CD4-positive, CD25-positive, alpha-beta regulatory T cell (primary cell): ENCODE measurements around the gene MFRP. TPM values are rescaled to one million over a fixed set of nuclear protein-coding genes. Genes with fewer than 3 reads are reported as not detected.

ENCODE experiments used
- ATAC-seq, 2 donors: fragments of 150-1000 bp; cut with Tn5 transposase; one replicate each; pipeline ENCODE4 v1.10.0; 2021; ENCODE audit warnings: low read depth in 2 of 2, moderate number of reproducible peaks in 2 of 2, moderate library complexity in 1 of 2
- DNase-seq, 3 donors: peaks; one replicate each; pipeline versions ENCODE4 v3.0.0 to v3.0.0-alpha.2; 2012 to 2022; ENCODE audit warnings: mixed read lengths in 1 of 3
- H3K27ac ChIP-seq: one replicate; pipeline ENCODE4 v1.7.0; 2013; ENCODE audit warnings: mild to moderate bottlenecking, low read length; ENCODE audit not compliant: insufficient read depth, poor library complexity, severe bottlenecking
- H3K27me3 ChIP-seq: one replicate; pipeline ENCODE4 v1.7.0; 2013; ENCODE audit warnings: low read length; ENCODE audit not compliant: control insufficient read depth, insufficient read depth
- H3K36me3 ChIP-seq: one replicate; pipeline ENCODE4 v1.7.0; 2013; ENCODE audit warnings: mild to moderate bottlenecking, low read length, moderate library complexity; ENCODE audit not compliant: control insufficient read depth, insufficient read depth
- H3K4me1 ChIP-seq: 2 replicates; pipeline ENCODE4 v1.7.0; 2013; ENCODE audit warnings: mild to moderate bottlenecking, low read length; ENCODE audit not compliant: insufficient read depth, control insufficient read depth, poor library complexity, severe bottlenecking
- H3K4me3 ChIP-seq: one replicate; pipeline ENCODE4 v1.7.0; 2013; ENCODE audit warnings: low read depth, mild to moderate bottlenecking, low read length, moderate library complexity
- H3K9me3 ChIP-seq, 2 experiments: 1 replicate in 1 of 2; 2 replicates in 1 of 2; pipeline ENCODE4 v1.7.0; 2013; ENCODE audit warnings: low read length in 2 of 2, mild to moderate bottlenecking in 1 of 2, moderate library complexity in 1 of 2; ENCODE audit not compliant: control insufficient read depth in 2 of 2
- H3K27ac Mint-ChIP-seq, 3 donors: one replicate each; pipeline ENCODE4 v1.8.0; 2020 to 2022; ENCODE audit warnings: mild to moderate bottlenecking in 3 of 3, mixed read lengths in 3 of 3, moderate library complexity in 2 of 3
- H3K27me3 Mint-ChIP-seq: one replicate; pipeline ENCODE4 v1.8.0; 2022; ENCODE audit warnings: mild to moderate bottlenecking, mixed read lengths
- H3K36me3 Mint-ChIP-seq: one replicate; pipeline ENCODE4 v1.8.0; 2020; ENCODE audit warnings: mixed read lengths
- H3K4me1 Mint-ChIP-seq, 4 donors: one replicate each; pipeline ENCODE4 v1.8.0; 2020 to 2022; ENCODE audit warnings: mixed read lengths in 4 of 4, mild to moderate bottlenecking in 1 of 4
- H3K4me3 Mint-ChIP-seq, 4 donors: one replicate each; pipeline ENCODE4 v1.8.0; 2020 to 2022; ENCODE audit warnings: mild to moderate bottlenecking in 4 of 4, mixed read lengths in 4 of 4, moderate library complexity in 3 of 4
- H3K9me3 Mint-ChIP-seq, 7 donors: one replicate each; pipeline ENCODE4 v1.8.0; 2020 to 2022; ENCODE audit warnings: mixed read lengths in 7 of 7, mild to moderate bottlenecking in 3 of 7, moderate library complexity in 2 of 7
- polyA plus RNA-seq, 4 donors: library from polyadenylated mRNA; unstranded; fragments of 300-500 nt; fragmentation: Illumina TruSeq; gene quantifications; one replicate each; pipeline ENCODE4 v1.2.3, GENCODE V29; 2021
- total RNA-seq: library from RNA; stranded (reverse); gene quantifications from one replicate; pipeline ENCODE4 v1.2.3, GENCODE V29; 2022

Gene MFRP
- total and polyA plus RNA-seq, 5 donors from 2014 or later, result not detected

GRCh38 chr11:119361056-119361787 lies 14.7 kb upstream of the MFRP start:
- Mint-ChIP-seq H3K27me3 (peaks cover 68% of the 10 kb centered on the region), H3K9me3 (no peaks in the 10 kb centered on the region), H3K4me1 (peaks cover 0 to 23% (median 9%) of the 10 kb centered on the region in 4 donors), H3K36me3 (no peaks in the 10 kb centered on the region), H3K27ac (no peak overlapping the region), H3K4me3 (no peak overlapping the region)
- DNase-seq (no peak), ATAC-seq (no peak)
- Histone ChIP-seq H3K27ac (no peak overlapping the region), H3K4me1 (peaks cover 12% of the 10 kb centered on the region), H3K36me3 (no peaks in the 10 kb centered on the region), H3K4me3 (no peak overlapping the region), H3K27me3 (peaks cover 23% of the 10 kb centered on the region), H3K9me3 (no peaks in the 10 kb centered on the region)

GRCh38 chr11:119359365-119360214 lies 13.1 kb upstream of the MFRP start:
- Histone ChIP-seq H3K27ac (no peak overlapping the region), H3K4me3 (no peak overlapping the region), H3K9me3 (no peaks in the 10 kb centered on the region), H3K27me3 (peaks cover 11% of the 10 kb centered on the region), H3K4me1 (peaks cover 16% of the 10 kb centered on the region), H3K36me3 (no peaks in the 10 kb centered on the region)
- Mint-ChIP-seq H3K4me3 (no peak overlapping the region), H3K4me1 (peaks cover 0 to 26% (median 9%) of the 10 kb centered on the region in 4 donors), H3K27ac (peak overlapping the region in 1 of 3 donors; percentile 35), H3K27me3 (peaks cover 64% of the 10 kb centered on the region), H3K9me3 (no peaks in the 10 kb centered on the region), H3K36me3 (no peaks in the 10 kb centered on the region)
- ATAC-seq (no peak), DNase-seq (peak in 1 of 3 donors; percentile 38)

GRCh38 chr11:119357074-119357473 lies 10.6 kb upstream of the MFRP start:
- H3K4me1 ChIP-seq, result peaks cover 10% of the 10 kb centered on the region
- peak overlapping the region in 2 of 3 donors; percentile 79 to 81 for H3K27ac Mint-ChIP-seq
- no peaks in the 10 kb centered on the region for H3K9me3 ChIP-seq
- peaks cover 12% of the 10 kb centered on the region for H3K27me3 ChIP-seq
- H3K4me3 ChIP-seq, result no peak overlapping the region
- DNase-seq (no peak), ATAC-seq (no peak)
- peak overlapping the region; percentile 8 to 84 (median 60) for H3K4me3 Mint-ChIP-seq
- H3K27me3 Mint-ChIP-seq, result peaks cover 65% of the 10 kb centered on the region
- no peaks in the 10 kb centered on the region for H3K36me3 ChIP-seq
- H3K4me1 Mint-ChIP-seq, result peaks cover 0 to 15% (median 6%) of the 10 kb centered on the region in 4 donors
- H3K36me3 Mint-ChIP-seq, result no peaks in the 10 kb centered on the region
- no peak overlapping the region for H3K27ac ChIP-seq
- no peaks in the 10 kb centered on the region for H3K9me3 Mint-ChIP-seq

GRCh38 chr11:119356349-119357031 lies 10.0 kb upstream of the MFRP start:
- Mint-ChIP-seq H3K4me1 (peaks cover 0 to 15% (median 6%) of the 10 kb centered on the region in 4 donors), H3K36me3 (no peaks in the 10 kb centered on the region), H3K27ac (peak overlapping the region in 2 of 3 donors; percentile 81 to 90), H3K4me3 (peak overlapping the region; percentile 82 to 94 (median 92)), H3K27me3 (peaks cover 67% of the 10 kb centered on the region), H3K9me3 (no peaks in the 10 kb centered on the region)
- Histone ChIP-seq H3K36me3 (no peaks in the 10 kb centered on the region), H3K9me3 (no peaks in the 10 kb centered on the region), H3K27ac (no peak overlapping the region), H3K4me1 (peaks cover 10% of the 10 kb centered on the region), H3K4me3 (peak overlapping the region; percentile 77), H3K27me3 (peaks cover 15% of the 10 kb centered on the region)
- DNase-seq, result peak; percentile 57 to 76 (median 69)
- peak; percentile 82 to 85 for ATAC-seq

- H3K4me3 Mint-ChIP-seq, result peak overlapping the region; percentile 3 to 76 (median 52)
Measured at GRCh38 chr11:119355091-119355843, 8.8 kb upstream of the MFRP start.

GRCh38 chr11:119352857-119353260 lies 6.4 kb upstream of the MFRP start:
- Histone ChIP-seq H3K27ac (no peak overlapping the region), H3K9me3 (no peaks in the 10 kb centered on the region), H3K36me3 (no peaks in the 10 kb centered on the region), H3K27me3 (peaks cover 12% of the 10 kb centered on the region), H3K4me3 (no peak overlapping the region), H3K4me1 (peaks cover 10% of the 10 kb centered on the region)
- DNase-seq (no peak), ATAC-seq (no peak)
- Mint-ChIP-seq H3K36me3 (no peaks in the 10 kb centered on the region), H3K27ac (no peak overlapping the region), H3K9me3 (no peaks in the 10 kb centered on the region), H3K4me3 (peak overlapping the region in 2 of 4 donors; percentile 3 to 11), H3K4me1 (peaks cover 0 to 15% (median 6%) of the 10 kb centered on the region in 4 donors), H3K27me3 (peaks cover 53% of the 10 kb centered on the region)

More at GRCh38 chr11:119355091-119355843, 8.8 kb upstream of the MFRP start:
- DNase-seq (no peak), ATAC-seq (no peak)
- no peak overlapping the region for H3K27ac Mint-ChIP-seq
- no peaks in the 10 kb centered on the region for H3K36me3 Mint-ChIP-seq
- Histone ChIP-seq H3K4me3 (no peak overlapping the region), H3K27ac (no peak overlapping the region), H3K27me3 (peaks cover 15% of the 10 kb centered on the region), H3K9me3 (no peaks in the 10 kb centered on the region), H3K36me3 (no peaks in the 10 kb centered on the region), H3K4me1 (peaks cover 10% of the 10 kb centered on the region)
- H3K27me3 Mint-ChIP-seq, result peaks cover 65% of the 10 kb centered on the region
- H3K4me1 Mint-ChIP-seq, result peaks cover 0 to 15% (median 6%) of the 10 kb centered on the region in 4 donors
- H3K9me3 Mint-ChIP-seq, result no peaks in the 10 kb centered on the region

- Histone ChIP-seq H3K27me3 (peaks cover 6% of the 10 kb centered on the region), H3K4me1 (peaks cover 4% of the 10 kb centered on the region), H3K4me3 (no peak overlapping the region), H3K36me3 (no peaks in the 10 kb centered on the region), H3K27ac (no peak overlapping the region), H3K9me3 (no peaks in the 10 kb centered on the region)
- ATAC-seq (no peak), DNase-seq (no peak)
- peaks cover 56% of the 10 kb centered on the region for H3K27me3 Mint-ChIP-seq
- H3K36me3 Mint-ChIP-seq, result no peaks in the 10 kb centered on the region
- H3K4me1 Mint-ChIP-seq, result peaks cover 0 to 8% (median under 1%) of the 10 kb centered on the region in 4 donors
- H3K9me3 Mint-ChIP-seq, result peaks cover 0 to 2% (median 0%) of the 10 kb centered on the region in 7 donors
- H3K27ac Mint-ChIP-seq, result peak overlapping the region in 1 of 3 donors; percentile 63
- H3K4me3 Mint-ChIP-seq, result no peak overlapping the region
Measured at GRCh38 chr11:119351232-119351631, 4.7 kb upstream of the MFRP start.
